ENCODE results near the gene XAGE1A. TPM values are rescaled to one million over a fixed set of nuclear protein-coding genes. Genes with fewer than 3 reads are reported as not detected.
"Not testable (repeated sequence)": the region's sequence is repeated elsewhere in the genome, so short reads cannot be mapped to it uniquely, and the experiment has no call there.

The XAGE1A gene
- total and polyA plus RNA-seq, 4 donors: not detected

DNA sequence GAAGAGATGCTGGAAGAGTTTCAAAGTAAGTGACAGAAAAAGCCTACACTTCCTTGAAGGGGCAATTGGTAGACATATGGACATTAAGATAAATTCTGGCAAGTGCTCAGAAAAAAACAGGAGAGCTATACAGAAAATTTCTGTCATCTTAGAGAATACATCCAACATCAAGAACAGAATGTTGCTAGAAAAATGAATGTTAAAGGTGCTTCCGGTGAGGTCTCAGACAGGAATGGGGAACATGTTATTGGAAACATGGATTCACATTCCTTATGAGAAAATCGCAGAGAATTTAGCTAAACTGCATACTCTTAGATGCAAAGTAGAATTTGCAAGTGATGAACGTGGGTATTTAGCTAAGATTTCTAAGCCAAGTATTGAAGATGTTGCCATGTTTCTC is 11.7 kb downstream of the XAGE1A start:
- no peak overlapping the region for H3K9ac ChIP-seq (ENCODE audit: low read depth in 1 of 2, low read length in 2 of 2)
- H3K27ac ChIP-seq (ENCODE audit: low read depth in 1 of 2, low read length in 2 of 2): no peak overlapping the region
- TF ChIP-seq FOXA2 (IDR thresholded peaks at IDR 0.05) (no peak), NR2F2 (IDR thresholded peaks at IDR 0.05) (no peak), GABPA (IDR thresholded peaks at IDR 0.05 in 1 of 2, conservative IDR thresholded peaks at IDR 0.05 in 1 of 2) (no peak), RXRA (IDR thresholded peaks at IDR 0.05) (no peak), HNF4G (IDR thresholded peaks at IDR 0.05) (no peak)
- H3K9me3 ChIP-seq (ENCODE audit: control insufficient read depth in 4 of 4, low read length in 3 of 4): no peaks in the 10 kb centered on the region
- no peaks in the 10 kb centered on the region for H3K36me3 ChIP-seq (ENCODE audit: control insufficient read depth in 4 of 4, insufficient read depth in 3 of 4, low read depth in 1 of 4, low read length in 3 of 4)
- no peaks in the 10 kb centered on the region for H3K27me3 ChIP-seq (ENCODE audit: control insufficient read depth in 4 of 4, insufficient read depth in 4 of 4, low read length in 3 of 4)
- no peaks in the 10 kb centered on the region for H3K4me1 ChIP-seq (ENCODE audit: control insufficient read depth in 4 of 4, insufficient read depth in 4 of 4, low read length in 3 of 4)
- no peak overlapping the region for H3K4me3 ChIP-seq (ENCODE audit: low read depth in 1 of 3, low read length in 3 of 3)
- no peak for DNase-seq (ENCODE audit: low spot score)
- WGBS: 77% methylated on average over 3 of the region's 3 CpGs

DNA sequence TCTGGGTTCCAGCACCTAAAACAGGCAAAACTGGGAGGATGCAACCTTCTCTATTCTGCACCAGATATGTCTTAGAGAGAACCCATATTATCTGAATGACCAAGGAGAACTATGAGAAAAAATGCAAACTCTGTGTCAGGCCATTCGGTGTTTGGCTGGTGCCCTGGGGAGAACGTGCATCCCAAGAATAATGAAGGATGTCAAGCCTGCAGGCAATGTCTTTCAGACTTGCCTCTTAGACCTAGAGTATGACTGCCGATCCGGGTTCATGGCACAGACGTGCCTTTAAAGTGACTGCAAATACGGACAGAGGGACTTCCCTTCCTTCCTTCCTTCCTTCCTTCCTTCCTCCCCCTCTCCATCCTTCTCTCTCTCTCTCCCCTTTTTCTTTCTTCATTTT is 14.3 kb downstream of the XAGE1A start:
- Histone ChIP-seq H3K27me3 (ENCODE audit: control insufficient read depth in 4 of 4, insufficient read depth in 4 of 4, low read length in 3 of 4) (no peaks in the 10 kb centered on the region), H3K36me3 (ENCODE audit: control insufficient read depth in 4 of 4, insufficient read depth in 3 of 4, low read depth in 1 of 4, low read length in 3 of 4) (no peaks in the 10 kb centered on the region), H3K27ac (ENCODE audit: low read depth in 1 of 2, low read length in 2 of 2) (no peak overlapping the region), H3K9me3 (ENCODE audit: control insufficient read depth in 4 of 4, low read length in 3 of 4) (no peaks in the 10 kb centered on the region), H3K4me3 (ENCODE audit: low read depth in 1 of 3, low read length in 3 of 3) (no peak overlapping the region), H3K4me1 (ENCODE audit: control insufficient read depth in 4 of 4, insufficient read depth in 4 of 4, low read length in 3 of 4) (no peaks in the 10 kb centered on the region), H3K9ac (ENCODE audit: low read depth in 1 of 2, low read length in 2 of 2) (no peak overlapping the region)
- DNase-seq (ENCODE audit: low spot score): no peak
- WGBS: 76% methylated on average over 6 of the region's 6 CpGs
- no peak for TF ChIP-seq EGR1 (IDR thresholded peaks at IDR 0.05; ENCODE audit: low read depth in 2 of 2)
- TF ChIP-seq YY1 (IDR thresholded peaks at IDR 0.05): no peak
- TF ChIP-seq, protein P1, sequence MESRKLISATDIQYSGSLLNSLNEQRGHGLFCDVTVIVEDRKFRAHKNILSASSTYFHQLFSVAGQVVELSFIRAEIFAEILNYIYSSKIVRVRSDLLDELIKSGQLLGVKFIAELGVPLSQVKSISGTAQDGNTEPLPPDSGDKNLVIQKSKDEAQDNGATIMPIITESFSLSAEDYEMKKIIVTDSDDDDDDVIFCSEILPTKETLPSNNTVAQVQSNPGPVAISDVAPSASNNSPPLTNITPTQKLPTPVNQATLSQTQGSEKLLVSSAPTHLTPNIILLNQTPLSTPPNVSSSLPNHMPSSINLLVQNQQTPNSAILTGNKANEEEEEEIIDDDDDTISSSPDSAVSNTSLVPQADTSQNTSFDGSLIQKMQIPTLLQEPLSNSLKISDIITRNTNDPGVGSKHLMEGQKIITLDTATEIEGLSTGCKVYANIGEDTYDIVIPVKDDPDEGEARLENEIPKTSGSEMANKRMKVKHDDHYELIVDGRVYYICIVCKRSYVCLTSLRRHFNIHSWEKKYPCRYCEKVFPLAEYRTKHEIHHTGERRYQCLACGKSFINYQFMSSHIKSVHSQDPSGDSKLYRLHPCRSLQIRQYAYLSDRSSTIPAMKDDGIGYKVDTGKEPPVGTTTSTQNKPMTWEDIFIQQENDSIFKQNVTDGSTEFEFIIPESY (IDR thresholded peaks at IDR 0.05): no peak
- no peak for TF ChIP-seq FOXA1 (IDR thresholded peaks at IDR 0.05)

- H3K27ac ChIP-seq (ENCODE audit: low read depth in 1 of 2, low read length in 2 of 2); H3K4me3 ChIP-seq (ENCODE audit: low read depth in 1 of 3, low read length in 3 of 3); H3K9ac ChIP-seq (ENCODE audit: low read depth in 1 of 2, low read length in 2 of 2); H3K27me3 ChIP-seq (ENCODE audit: control insufficient read depth in 4 of 4, insufficient read depth in 4 of 4, low read length in 3 of 4); H3K9me3 ChIP-seq (ENCODE audit: control insufficient read depth in 4 of 4, low read length in 3 of 4); DNase-seq (ENCODE audit: low spot score); H3K36me3 ChIP-seq (ENCODE audit: control insufficient read depth in 4 of 4, insufficient read depth in 3 of 4, low read depth in 1 of 4, low read length in 3 of 4); H3K4me1 ChIP-seq (ENCODE audit: control insufficient read depth in 4 of 4, insufficient read depth in 4 of 4, low read length in 3 of 4): not testable (repeated sequence)
- WGBS: no CpG with 5 or more reads among the region's 6 CpGs
These were observed 15.5 kb downstream of the XAGE1A start for GRCh38 chrX:52511126-52511525.

- H3K4me1 ChIP-seq (ENCODE audit: control insufficient read depth in 4 of 4, insufficient read depth in 4 of 4, low read length in 3 of 4); H3K9ac ChIP-seq (ENCODE audit: low read depth in 1 of 2, low read length in 2 of 2); H3K27me3 ChIP-seq (ENCODE audit: control insufficient read depth in 4 of 4, insufficient read depth in 4 of 4, low read length in 3 of 4); H3K9me3 ChIP-seq (ENCODE audit: control insufficient read depth in 4 of 4, low read length in 3 of 4); H3K4me3 ChIP-seq (ENCODE audit: low read depth in 1 of 3, low read length in 3 of 3); H3K27ac ChIP-seq (ENCODE audit: low read depth in 1 of 2, low read length in 2 of 2); DNase-seq (ENCODE audit: low spot score); H3K36me3 ChIP-seq (ENCODE audit: control insufficient read depth in 4 of 4, insufficient read depth in 3 of 4, low read depth in 1 of 4, low read length in 3 of 4): not testable (repeated sequence)
- no CpG with 5 or more reads among the region's 27 CpGs for WGBS
These were observed 20.7 kb downstream of the XAGE1A start for GRCh38 chrX:52516110-52516986.

DNA sequence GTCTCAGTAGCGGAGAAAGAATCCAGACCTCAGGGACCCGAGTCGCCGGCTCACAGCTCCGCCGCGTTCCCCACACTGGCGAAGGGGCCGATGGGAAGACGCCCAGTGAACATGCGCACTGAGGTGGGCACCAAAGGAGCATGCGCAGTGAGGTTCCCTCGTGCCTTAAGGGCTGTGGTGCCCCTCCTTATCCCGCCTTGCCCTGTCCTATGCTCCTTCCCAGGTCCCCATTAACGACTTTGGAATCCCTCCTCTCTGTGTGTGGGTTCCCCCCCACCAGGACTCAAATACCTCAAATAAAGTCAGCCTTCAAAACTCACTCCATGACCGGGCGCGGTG is 21.3 kb downstream of the XAGE1A start, which contains the start of gene XAGE1B:
Gene XAGE1B, minus strand, starts transcription at position 77 of the 339 bp plus-strand sequence. CDS start 1,536 bp downstream, outside the sequence.
- not testable (repeated sequence) for H3K27ac ChIP-seq (ENCODE audit: low read depth in 1 of 2, low read length in 2 of 2); H3K4me1 ChIP-seq (ENCODE audit: control insufficient read depth in 4 of 4, insufficient read depth in 4 of 4, low read length in 3 of 4); H3K9ac ChIP-seq (ENCODE audit: low read depth in 1 of 2, low read length in 2 of 2); DNase-seq (ENCODE audit: low spot score); H3K9me3 ChIP-seq (ENCODE audit: control insufficient read depth in 4 of 4, low read length in 3 of 4); H3K36me3 ChIP-seq (ENCODE audit: control insufficient read depth in 4 of 4, insufficient read depth in 3 of 4, low read depth in 1 of 4, low read length in 3 of 4); H3K27me3 ChIP-seq (ENCODE audit: control insufficient read depth in 4 of 4, insufficient read depth in 4 of 4, low read length in 3 of 4); H3K4me3 ChIP-seq (ENCODE audit: low read depth in 1 of 3, low read length in 3 of 3)
- WGBS: no CpG with 5 or more reads among the region's 18 CpGs

All from liver (tissue), 9 donors.